Heart left ventricle (tissue), 13 donors: Measurements from ENCODE around the gene RABIF.

Experiments used
- POLR2A ChIP-seq, 2 donors: fragments of 450-650 bp; IDR thresholded peaks; one replicate each; pipeline ENCODE4 v1.6.1; 2017; ENCODE audit warnings: antibody characterized with exemption in 2 of 2, mild to moderate bottlenecking in 2 of 2, moderate library complexity in 2 of 2
- TF ChIP-seq, protein P1 (sequence below), 12 donors: fragments of 200-600 bp; sonication (generic) in 4 of 12; IDR thresholded peaks; one replicate each; pipeline versions ENCODE4 v1.5.0 to v1.8.0; 2018 to 2022; ENCODE audit warnings: antibody characterized with exemption in 12 of 12, mild to moderate bottlenecking in 5 of 12
- donor health status: ischemic (EF 13 %, LVEDD 7.1; RV severe dilation, severe dysfunction).
- donor health status: DM: no; HTN: yes; CAD: no.
- donor health status: DM: no; HTN: no; CAD: no.
- donor health status: ischemic (EF 25% LVEDD 6.9; RV normal size, moderate dysfunction).
- donor health status: ischemic (EF 25% LVEDD 5.7; RV mildly dilated, moderate dysfunction).
- donor health status: ischemic (EF 35%, LVEDD 5.7; RV mildly dilated, moderate dysfunction).
- donor health status: nonischemic (EF 11% LVEDD 7.7; RV severe dilation, severe dysfunction).
- donor health status: DM: yes; HTN: yes; CAD: no.
- donor health status: PGD.
- donor health status: ischemic (EF 29% LVEDD 5.4; RV normal size, mild dysfunction).
- donor health status: nonischemic (EF 23%, LVEDD 6.1; RV moderate dilation, normal function).

DNA sequence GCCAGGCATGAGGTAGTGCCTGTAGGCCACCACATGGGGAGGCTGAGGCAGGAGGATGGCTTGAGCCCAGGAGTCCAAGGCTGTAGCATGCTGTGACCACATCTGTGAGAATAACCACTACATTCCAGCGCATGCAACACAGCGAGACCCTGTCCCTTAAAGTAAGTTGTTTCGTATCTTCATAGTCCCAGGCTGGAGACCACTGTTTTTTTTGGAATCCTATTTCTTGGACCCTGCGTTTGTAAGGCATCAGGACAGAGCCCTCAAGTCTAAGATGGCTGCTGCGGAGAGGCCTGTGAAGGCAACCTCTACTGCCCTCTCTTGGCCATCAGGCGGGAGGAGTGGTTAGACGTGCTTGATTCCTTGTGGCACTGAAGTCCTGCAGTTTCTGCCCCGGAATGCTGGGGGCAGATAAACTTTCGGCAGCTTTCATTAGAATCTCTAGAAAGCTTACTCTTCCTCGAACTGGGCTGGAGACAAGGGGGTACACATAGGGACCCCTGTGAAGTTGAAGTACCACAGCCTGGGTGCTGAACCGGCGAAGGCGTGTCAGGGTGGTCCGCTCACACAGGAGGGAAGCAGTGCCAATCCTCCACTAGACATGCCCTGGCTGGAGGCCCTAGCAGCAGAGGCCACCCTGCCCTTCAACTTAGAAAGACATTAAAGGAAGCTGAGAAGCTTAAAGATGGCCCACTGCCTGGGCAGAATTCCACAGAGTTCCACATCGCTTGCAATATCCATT lies 36.6 kb downstream of the RABIF start:
- TF ChIP-seq, protein P1, sequence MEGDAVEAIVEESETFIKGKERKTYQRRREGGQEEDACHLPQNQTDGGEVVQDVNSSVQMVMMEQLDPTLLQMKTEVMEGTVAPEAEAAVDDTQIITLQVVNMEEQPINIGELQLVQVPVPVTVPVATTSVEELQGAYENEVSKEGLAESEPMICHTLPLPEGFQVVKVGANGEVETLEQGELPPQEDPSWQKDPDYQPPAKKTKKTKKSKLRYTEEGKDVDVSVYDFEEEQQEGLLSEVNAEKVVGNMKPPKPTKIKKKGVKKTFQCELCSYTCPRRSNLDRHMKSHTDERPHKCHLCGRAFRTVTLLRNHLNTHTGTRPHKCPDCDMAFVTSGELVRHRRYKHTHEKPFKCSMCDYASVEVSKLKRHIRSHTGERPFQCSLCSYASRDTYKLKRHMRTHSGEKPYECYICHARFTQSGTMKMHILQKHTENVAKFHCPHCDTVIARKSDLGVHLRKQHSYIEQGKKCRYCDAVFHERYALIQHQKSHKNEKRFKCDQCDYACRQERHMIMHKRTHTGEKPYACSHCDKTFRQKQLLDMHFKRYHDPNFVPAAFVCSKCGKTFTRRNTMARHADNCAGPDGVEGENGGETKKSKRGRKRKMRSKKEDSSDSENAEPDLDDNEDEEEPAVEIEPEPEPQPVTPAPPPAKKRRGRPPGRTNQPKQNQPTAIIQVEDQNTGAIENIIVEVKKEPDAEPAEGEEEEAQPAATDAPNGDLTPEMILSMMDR (IDR thresholded peaks at IDR 0.05) = peak in 8 of 12 donors; percentile 14 to 42 (median 36)
- no peak for TF ChIP-seq POLR2A (IDR thresholded peaks at IDR 0.05)
